IMR-90 (cell line): Measurements from ENCODE around the gene MYEOV.

ENCODE experiments used
- BHLHE40 ChIP-seq: fragments of 150-350 bp; IDR thresholded peaks from 2 replicates; pipeline ENCODE4 v1.6.1; 2016; ENCODE audit warnings: mild to moderate bottlenecking, low read depth, low read length
- CTCF ChIP-seq: conservative IDR thresholded peaks from 2 replicates; pipeline ENCODE4 v1.5.1; 2012; ENCODE audit warnings: mild to moderate bottlenecking, low read depth, low read length, improper control_type of control experiment
- FOS ChIP-seq: fragments of 150-350 bp; IDR thresholded peaks from 2 replicates; pipeline ENCODE4 v1.6.1; 2016; ENCODE audit warnings: low read depth, low read length
- NFE2L2 ChIP-seq: fragments of 150-350 bp; IDR thresholded peaks from 2 replicates; pipeline ENCODE4 v1.6.1; 2016; ENCODE audit warnings: low read depth, mild to moderate bottlenecking, low read length
- POLR2A ChIP-seq: IDR thresholded peaks from 2 replicates; pipeline ENCODE4 v1.6.1; 2012; ENCODE audit warnings: mild to moderate bottlenecking, low read depth, low read length
- RAD21 ChIP-seq: IDR thresholded peaks from 2 replicates; pipeline ENCODE4 v1.6.1; 2012; ENCODE audit warnings: low read length, improper control_type of control experiment

- TF ChIP-seq POLR2A (no peak), CTCF (no peak), NFE2L2 (no peak), BHLHE40 (no peak), FOS (no peak), RAD21 (no peak)
These were observed 25.0 kb upstream of the MYEOV start for GRCh38 chr11:69268911-69269310.
